ENCODE measurements around the gene MDH2.
"Not testable (repeated sequence)": the region's sequence is repeated elsewhere in the genome, so short reads cannot be mapped to it uniquely, and the experiment has no call there.

Gene MDH2

DNA sequence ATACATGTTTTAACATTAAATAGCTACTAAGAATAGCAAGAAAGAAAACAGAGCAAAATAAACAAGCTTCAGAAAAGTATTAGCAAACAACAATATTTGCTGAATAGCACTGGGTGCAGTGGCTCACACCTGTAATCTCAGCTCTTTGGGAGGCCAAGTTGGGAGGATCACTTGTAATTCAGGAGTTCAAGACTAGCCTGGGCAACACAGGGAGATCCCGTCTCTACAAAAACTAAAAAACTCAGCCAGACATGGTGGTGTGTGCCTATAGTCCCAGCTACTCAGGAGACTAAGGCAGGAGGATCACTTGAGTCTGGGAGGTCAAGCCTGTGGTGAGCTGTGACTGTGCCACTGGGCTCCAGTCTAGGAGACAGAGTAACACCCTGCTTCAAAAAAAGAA lies 66.8 kb downstream of the MDH2 start:
- not testable (repeated sequence) for DNase-seq (ENCODE audit: low read depth)
